ENCODE results near the gene NEUROG1.
"Not testable (repeated sequence)": the region's sequence is repeated elsewhere in the genome, so short reads cannot be mapped to it uniquely, and the experiment has no call there.

The NEUROG1 gene

DNA sequence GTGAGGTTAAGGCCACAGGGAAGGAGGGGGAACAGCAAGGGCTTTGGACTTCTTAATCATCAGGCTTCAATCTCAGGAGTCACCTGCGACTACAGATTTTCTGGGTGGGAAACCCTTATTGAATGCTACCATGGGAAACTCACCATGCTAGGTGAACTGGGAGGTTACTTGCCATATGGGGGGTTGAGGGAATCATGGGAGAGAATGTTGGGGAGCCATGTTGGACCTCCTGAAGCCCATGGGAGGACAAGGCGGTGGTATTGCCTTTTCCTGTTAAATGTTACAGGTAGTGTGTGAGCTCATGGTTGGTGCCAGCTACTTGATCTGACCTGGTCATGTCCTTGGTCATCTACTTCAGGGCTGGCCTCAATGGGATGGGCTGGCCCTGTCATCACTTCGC is 31.4 kb downstream of the NEUROG1 start:
- DNase-seq (ENCODE audit: insufficient read length, low spot score) (no peak), FAIRE-seq (no peak)
- no peak for TF ChIP-seq POLR2A (IDR thresholded peaks at IDR 0.05; ENCODE audit: low read depth, low read length)

DNA sequence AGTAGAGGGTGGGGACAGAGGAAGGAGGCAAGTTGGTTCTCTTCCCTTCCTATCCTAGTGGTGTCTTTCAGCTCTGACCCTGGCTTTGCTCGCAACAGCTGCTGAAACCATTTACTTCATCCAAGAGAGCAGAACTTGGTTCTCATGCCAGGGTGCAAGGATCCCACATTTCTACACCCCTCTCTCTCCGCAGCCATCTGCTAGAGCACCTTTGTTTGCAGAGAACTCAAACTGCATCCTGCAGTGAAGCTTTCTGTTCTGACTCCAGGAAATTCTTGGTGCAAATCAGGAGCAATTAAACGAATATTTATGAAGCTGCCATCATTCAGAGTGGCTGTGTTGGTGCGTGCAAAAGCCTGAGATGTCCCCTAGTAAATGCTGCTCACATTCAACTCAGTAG is 31.9 kb downstream of the NEUROG1 start:
- TF ChIP-seq POLR2A (IDR thresholded peaks at IDR 0.05; ENCODE audit: low read depth, low read length): no peak
- FAIRE-seq (no peak), DNase-seq (ENCODE audit: insufficient read length, low spot score) (no peak)

GRCh38 chr5:135502836-135503520 is 32.8 kb downstream of the NEUROG1 start:
- no peak for TF ChIP-seq POLR2A (IDR thresholded peaks at IDR 0.05; ENCODE audit: low read depth, low read length)
- FAIRE-seq (no peak), DNase-seq (ENCODE audit: insufficient read length, low spot score) (no peak)

DNA sequence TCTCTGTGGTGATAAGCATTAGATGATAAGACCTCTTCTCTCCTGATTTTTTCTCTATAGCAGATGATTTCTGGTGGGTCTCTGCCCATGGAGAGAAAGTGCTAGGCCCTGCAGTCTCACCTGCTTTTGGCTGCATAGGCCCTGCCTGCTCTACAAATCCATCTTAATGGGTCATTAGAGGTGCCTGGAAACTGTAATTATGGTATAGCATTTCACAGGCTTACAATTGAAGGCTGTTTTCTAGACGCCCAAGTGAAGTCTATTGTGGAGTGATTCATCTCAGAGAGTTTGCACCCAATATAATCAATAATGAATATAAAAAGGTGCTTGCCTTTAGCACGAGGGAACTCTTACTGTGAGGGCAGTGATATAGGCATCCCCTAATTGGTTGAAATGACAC is 33.8 kb downstream of the NEUROG1 start:
- FAIRE-seq: no peak
- DNase-seq (ENCODE audit: insufficient read length, low spot score): no peak
- no peak for TF ChIP-seq POLR2A (IDR thresholded peaks at IDR 0.05; ENCODE audit: low read depth, low read length)

GRCh38 chr5:135498637-135498995 is 37.1 kb downstream of the NEUROG1 start:
- FAIRE-seq: no peak
- no peak for DNase-seq (ENCODE audit: insufficient read length, low spot score)
- no peak for TF ChIP-seq POLR2A (IDR thresholded peaks at IDR 0.05; ENCODE audit: low read depth, low read length)

GRCh38 chr5:135497971-135498636 is 37.7 kb downstream of the NEUROG1 start:
- FAIRE-seq (no peak), DNase-seq (ENCODE audit: insufficient read length, low spot score) (no peak)
- no peak for TF ChIP-seq POLR2A (IDR thresholded peaks at IDR 0.05; ENCODE audit: low read depth, low read length)

DNA sequence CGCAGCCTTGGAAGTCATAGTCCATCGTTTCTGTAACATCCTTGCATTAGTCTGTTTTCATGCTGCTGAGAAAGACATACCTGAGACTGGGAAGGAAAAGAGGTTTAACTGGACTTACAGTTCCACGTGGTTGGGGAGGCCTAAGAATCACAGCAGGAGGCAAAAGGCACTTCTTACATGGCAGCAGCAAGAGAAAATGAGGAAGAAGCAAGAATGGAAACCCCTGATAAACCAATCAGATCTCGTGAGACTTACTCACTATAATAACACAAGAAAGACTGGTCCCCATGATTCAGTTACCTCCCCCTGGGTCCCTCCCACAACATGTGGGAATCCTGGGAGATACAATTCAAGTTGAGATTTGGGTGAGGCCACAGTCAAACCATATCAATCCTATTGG is 40.2 kb downstream of the NEUROG1 start:
- not testable (repeated sequence) for FAIRE-seq; DNase-seq (ENCODE audit: insufficient read length, low spot score)

DNA sequence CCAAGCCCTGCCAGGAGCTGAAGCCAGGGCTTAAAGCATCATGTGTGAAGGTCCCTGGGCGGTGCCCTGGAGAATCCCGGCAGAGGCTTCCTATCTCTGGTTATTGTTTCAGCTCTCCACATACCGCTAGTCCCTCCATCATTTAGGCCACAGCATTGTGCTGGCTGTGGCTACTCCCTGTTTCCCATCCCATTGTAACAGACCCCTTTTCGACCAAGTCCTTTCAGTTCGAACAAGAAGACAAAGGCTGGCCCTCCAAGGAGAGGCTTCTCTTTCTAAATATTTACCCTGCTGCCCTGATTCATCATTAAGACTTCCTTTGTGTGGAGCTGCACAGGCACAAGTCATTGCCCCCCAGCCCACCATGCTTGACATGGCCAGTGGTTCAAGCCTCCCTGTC is 41.6 kb downstream of the NEUROG1 start:
- FAIRE-seq (no peak), DNase-seq (ENCODE audit: insufficient read length, low spot score) (no peak)
- TF ChIP-seq POLR2A (IDR thresholded peaks at IDR 0.05; ENCODE audit: low read depth, low read length): no peak

DNA sequence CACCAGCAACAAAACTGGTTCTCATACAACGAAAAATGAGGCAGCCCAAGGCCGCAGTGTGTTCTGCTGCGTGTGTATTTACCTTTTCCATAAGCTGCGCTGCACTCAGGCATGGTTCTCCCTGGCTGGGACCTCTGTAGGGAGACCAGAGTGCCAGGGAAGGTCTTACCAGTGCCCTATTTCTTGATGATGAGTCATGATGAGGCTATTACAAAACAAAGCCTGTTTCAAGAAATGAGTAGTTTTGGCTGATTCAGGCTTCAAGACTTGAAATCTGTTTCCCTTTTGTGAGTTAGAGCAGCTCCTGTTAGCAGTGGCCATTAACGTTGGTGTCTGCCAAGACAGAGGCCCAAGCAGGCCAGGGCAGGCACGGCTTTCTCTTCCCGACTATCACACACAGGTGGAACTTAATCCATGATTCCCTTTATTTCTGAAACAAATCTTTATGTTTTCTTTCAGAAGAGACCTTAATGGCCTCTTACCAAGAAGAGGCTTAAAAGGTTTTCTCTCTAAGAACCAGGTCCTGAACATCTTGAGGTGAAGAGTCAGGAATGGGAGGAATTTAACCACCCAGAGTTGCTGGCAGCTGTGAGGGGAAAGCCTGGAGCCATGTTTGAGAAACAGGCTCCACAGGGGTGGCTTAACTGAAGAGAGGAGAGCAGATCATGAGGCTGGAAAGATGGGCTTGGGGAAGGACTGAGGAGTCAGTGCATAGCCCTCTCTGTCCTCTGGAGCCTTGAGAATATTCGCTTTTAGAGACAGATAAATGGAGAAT is 42.2 kb downstream of the NEUROG1 start:
- FAIRE-seq (peak; percentile 75), DNase-seq (ENCODE audit: insufficient read length, low spot score) (peak; percentile 84)
- TF ChIP-seq POLR2A (IDR thresholded peaks at IDR 0.05; ENCODE audit: low read depth, low read length): no peak

DNA sequence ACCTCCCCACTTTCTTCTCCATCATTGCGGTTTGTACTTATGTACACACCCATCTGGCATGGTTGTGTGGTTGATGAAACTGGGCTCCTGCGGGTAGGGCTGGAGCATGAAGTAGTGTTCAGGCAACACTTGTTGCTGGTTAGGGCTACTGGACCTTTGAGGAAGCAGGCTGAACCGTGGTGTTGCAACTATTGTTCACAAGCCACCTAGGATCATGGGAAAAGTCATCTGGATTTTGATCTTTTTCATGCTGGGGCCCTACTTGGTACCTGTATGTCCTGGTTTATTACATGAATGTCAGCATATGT is 43.5 kb downstream of the NEUROG1 start:
- DNase-seq (ENCODE audit: insufficient read length, low spot score) (no peak), FAIRE-seq (no peak)
- no peak for TF ChIP-seq POLR2A (IDR thresholded peaks at IDR 0.05; ENCODE audit: low read depth, low read length)

- no peak for TF ChIP-seq POLR2A (IDR thresholded peaks at IDR 0.05; ENCODE audit: low read depth, low read length)
Observed at GRCh38 chr5:135491552-135492318, 44.0 kb downstream of the NEUROG1 start.

GRCh38 chr5:135491038-135491551 is 44.7 kb downstream of the NEUROG1 start:
- FAIRE-seq (no peak), DNase-seq (ENCODE audit: insufficient read length, low spot score) (no peak)
- no peak for TF ChIP-seq POLR2A (IDR thresholded peaks at IDR 0.05; ENCODE audit: low read depth, low read length)

More at GRCh38 chr5:135491552-135492318, 44.0 kb downstream of the NEUROG1 start:
- DNase-seq (ENCODE audit: insufficient read length, low spot score): no peak
- no peak for FAIRE-seq

DNA sequence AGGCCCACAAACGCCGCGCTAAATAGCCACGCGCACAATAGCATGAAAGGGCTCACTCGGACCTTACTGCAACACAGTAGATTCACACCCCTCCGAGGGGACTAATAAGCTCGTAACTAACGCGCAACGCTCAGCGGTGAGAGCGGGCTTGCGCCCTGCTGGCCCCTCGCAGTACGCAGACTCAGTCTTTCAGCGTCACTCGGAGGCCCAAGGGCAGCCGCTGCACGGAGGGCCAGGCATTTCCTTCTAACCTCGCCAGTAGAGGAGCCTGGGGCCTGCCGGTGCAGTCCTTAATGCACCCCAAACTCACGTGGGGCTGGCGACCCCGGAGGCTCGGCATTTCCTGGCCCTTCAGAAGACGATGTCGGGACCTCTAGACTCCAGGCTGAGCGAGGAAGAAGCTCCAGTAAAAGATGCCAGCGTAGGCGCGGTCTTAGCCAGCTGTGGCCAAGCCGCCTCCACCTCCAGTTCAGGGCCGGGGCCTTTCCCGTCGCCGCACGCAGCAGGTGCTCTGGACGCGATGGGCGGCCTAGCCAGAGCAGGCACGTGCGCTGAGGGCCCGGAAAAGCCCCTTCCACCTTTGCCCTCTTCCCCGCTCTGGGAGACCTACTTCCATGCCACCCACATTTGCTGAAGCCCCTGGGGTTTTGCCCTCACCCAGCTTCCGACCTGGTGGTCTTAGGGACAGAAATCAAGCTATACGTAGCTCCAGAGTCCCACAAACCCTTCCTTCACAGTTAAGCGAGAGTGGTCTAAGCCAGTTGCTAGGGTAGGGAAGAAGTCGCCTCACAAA is 45.3 kb downstream of the NEUROG1 start:
- FAIRE-seq (no peak), DNase-seq (ENCODE audit: insufficient read length, low spot score) (no peak)
- TF ChIP-seq POLR2A (IDR thresholded peaks at IDR 0.05; ENCODE audit: low read depth, low read length): no peak
